H1 (cell line): ENCODE results near the gene INAFM1. TPM values are rescaled to one million over a fixed set of nuclear protein-coding genes. Genes with fewer than 3 reads are reported as not detected.

ENCODE experiments used
- ATF3 ChIP-seq: IDR thresholded peaks from 2 replicates; pipeline ENCODE4 v1.6.1; 2011; ENCODE audit warnings: low read depth, mild to moderate bottlenecking, low read length; ENCODE audit not compliant: insufficient read depth
- CHD2 ChIP-seq: IDR thresholded peaks from 2 replicates; pipeline ENCODE4 v1.6.1; 2012; ENCODE audit warnings: low read length, improper control_type of control experiment
- EGR1 ChIP-seq: IDR thresholded peaks from 2 replicates; pipeline ENCODE4 v1.6.1; 2011; ENCODE audit warnings: low read depth, low read length, borderline replicate concordance
- GABPA ChIP-seq: IDR thresholded peaks from 2 replicates; pipeline ENCODE4 v1.6.1; 2011; ENCODE audit warnings: mild to moderate bottlenecking, low read length, moderate library complexity, borderline replicate concordance; ENCODE audit not compliant: insufficient read depth
- KDM4A ChIP-seq: IDR thresholded peaks from one replicate; pipeline ENCODE4 v1.7.1; 2012; ENCODE audit warnings: low read depth, mild to moderate bottlenecking, moderate library complexity, low read length, inconsistent platforms; ENCODE audit not compliant: severe bottlenecking
- MAX ChIP-seq: IDR thresholded peaks from 2 replicates; pipeline ENCODE4 v1.6.1; 2012; ENCODE audit warnings: inconsistent platforms
- PHF8 ChIP-seq: fragments of 200-600 bp; sonication (generic); conservative IDR thresholded peaks from 2 replicates; pipeline ENCODE4 v1.7.1; 2012; ENCODE audit warnings: low read depth, mild to moderate bottlenecking, inconsistent platforms, low read length, moderate library complexity
- POLR2AphosphoS5 ChIP-seq: IDR thresholded peaks from 2 replicates; pipeline ENCODE4 v1.6.1; 2011; ENCODE audit warnings: low read depth, low read length
- RFX5 ChIP-seq: IDR thresholded peaks from 2 replicates; pipeline ENCODE4 v1.6.1; 2011; ENCODE audit warnings: low read depth, low read length, improper control_type of control experiment, borderline replicate concordance
- SAP30 ChIP-seq: fragments of 300-600 bp; sonication (generic); IDR thresholded peaks from 2 replicates; pipeline ENCODE4 v1.7.1; 2012; ENCODE audit warnings: low read length, moderate library complexity, mild to moderate bottlenecking, inconsistent platforms; ENCODE audit not compliant: insufficient read depth, insufficient replicate concordance
- SIN3A ChIP-seq, 2 experiments: IDR thresholded peaks in 1 of 2; conservative IDR thresholded peaks in 1 of 2; 2 replicates each; pipeline ENCODE4 v1.6.1; 2011 to 2012; ENCODE audit warnings: low read length in 2 of 2, improper control_type of control experiment in 1 of 2, low read depth in 1 of 2, mild to moderate bottlenecking in 1 of 2
- polyA plus RNA-seq, 7 experiments: library from polyadenylated mRNA; depleted of rRNA in 3 of 7; stranded (reverse) in 5 of 7; unstranded in 2 of 7; fragments of >200 nt in 5 of 7; fragments of 200-250 nt in 2 of 7; gene quantifications; 1 replicate in 5 of 7; 2 replicates in 1 of 7; 4 replicates in 1 of 7; pipeline versions ENCODE4 v1.2.1 to v1.2.3, GENCODE V29; 2011 to 2013; ENCODE audit warnings: missing spikeins in 2 of 7, mixed read lengths in 2 of 7
- total RNA-seq: library from RNA; stranded (reverse); fragmentation: NEBNext Ultra II Directional; extraction: Animal tissue kit (Norgen Biotek cat#: 25700); gene quantifications from 2 replicates; pipeline ENCODE4 v1.2.1, GENCODE V29; 2021

INAFM1 gene
- total and polyA plus RNA-seq, 2 of the 8 experiments (the other 6 are each of a cell fraction or from before 2014, with no cell fraction given) = 2.6 to 3.4 TPM

DNA sequence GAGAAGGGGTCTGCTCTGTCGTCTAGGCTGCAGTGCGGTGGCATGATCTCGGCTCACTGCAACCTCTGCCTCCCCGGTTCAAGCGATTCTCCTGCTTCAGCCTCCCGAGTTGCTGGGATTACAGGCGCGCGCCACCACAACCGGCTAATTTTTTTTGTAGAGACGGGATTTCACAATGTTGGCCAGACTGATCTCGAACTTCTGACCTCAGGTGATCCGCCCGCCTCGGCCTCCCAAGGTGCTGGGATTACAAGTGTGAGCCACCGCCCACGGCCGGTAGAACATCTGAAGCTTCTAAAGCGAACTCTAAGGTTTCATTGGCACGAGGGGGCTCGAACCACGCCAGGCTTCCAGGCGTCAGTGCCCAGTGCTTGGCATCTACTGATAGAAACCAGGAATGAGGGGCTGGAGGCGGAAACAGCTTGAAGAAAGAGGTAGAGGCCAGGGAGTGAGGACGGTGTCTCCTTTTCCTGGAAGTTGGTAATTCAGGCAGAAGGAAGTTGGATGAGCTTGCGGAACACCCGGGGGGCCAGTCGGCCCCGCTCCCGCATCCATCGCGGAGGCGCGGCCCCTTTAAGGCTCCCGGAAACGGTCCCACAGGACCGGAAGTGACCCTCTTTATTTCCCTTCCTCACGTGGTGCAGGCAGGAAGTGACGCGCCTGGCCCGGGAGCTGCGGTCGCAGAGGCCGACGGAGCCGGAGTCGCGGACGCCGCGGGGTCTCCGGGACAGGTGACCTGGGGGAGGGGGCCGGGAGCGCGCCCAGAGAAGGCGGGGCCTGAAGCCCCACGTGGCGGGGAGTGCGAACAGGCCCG, 18.6 kb upstream of the INAFM1 start, which contains the start of gene CCDC9 (continued):
- TF ChIP-seq MAX = peak; percentile 88
- TF ChIP-seq SAP30 = no peak
- TF ChIP-seq CHD2 = 0 out of 2 replicates have a peak, but pooled peaks have one; percentile 20
- TF ChIP-seq POLR2AphosphoS5 = peak; percentile 53
- peak; percentile 74 for TF ChIP-seq KDM4A
- peak; percentile 86 for TF ChIP-seq ATF3
- TF ChIP-seq SIN3A (conservative IDR thresholded peaks at IDR 0.05 in 1 of 2, IDR thresholded peaks at IDR 0.05 in 1 of 2; ENCODE audit: low read depth in 1 of 2, low read length in 2 of 2) = peak; percentile 22 to 68; a peak in 2 of 4 replicates
- TF ChIP-seq EGR1 = peak; percentile 85
- TF ChIP-seq PHF8 = peak; percentile 80
- TF ChIP-seq GABPA = peak; percentile 94
- no peak for TF ChIP-seq RFX5
